ENCODE data around the gene NIPBL.
"Not testable (repeated sequence)": the region's sequence is repeated elsewhere in the genome, so short reads cannot be mapped to it uniquely, and the experiment has no call there.

NIPBL gene

DNA sequence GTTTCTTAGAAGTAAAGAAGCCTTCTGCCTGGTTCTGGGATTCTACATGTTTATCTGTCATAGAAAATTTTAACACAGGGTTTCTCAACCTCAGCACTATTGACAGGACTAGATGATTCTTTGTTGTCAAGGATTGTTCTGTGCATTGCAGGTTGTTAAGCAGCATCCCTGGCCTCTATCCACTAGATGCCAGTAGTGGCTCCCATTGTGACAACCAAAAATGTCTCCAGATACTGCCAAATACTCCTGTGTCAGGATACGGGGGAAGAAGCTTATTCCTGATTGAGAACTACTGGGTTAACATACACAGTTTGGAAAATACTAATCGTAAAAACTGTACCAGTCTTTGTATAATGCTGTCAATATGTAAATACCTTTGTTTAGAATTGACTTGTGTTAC is 167.1 kb downstream of the NIPBL start:
- DNase-seq = no peak

GRCh38 chr5:37044120-37044519 is 167.6 kb downstream of the NIPBL start:
- DNase-seq = no peak

DNA sequence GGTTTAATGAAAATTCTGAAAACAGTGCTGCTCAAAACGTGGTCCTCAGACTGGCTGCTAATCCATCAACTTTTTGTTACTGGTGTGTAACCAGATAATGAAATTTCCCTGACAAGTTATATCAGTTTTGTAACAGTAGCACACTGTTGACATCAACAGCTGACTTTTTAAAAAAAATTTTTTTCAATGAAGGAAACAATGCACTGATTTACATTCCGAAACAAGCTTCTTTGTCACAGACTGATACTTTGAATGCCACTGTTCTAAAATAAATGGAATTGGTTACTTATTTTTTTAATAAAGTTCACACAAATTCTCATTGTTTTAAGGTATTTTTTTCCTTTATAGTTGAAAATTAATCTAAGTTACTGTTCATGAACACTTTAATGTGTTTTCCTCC is 169.1 kb downstream of the NIPBL start:
- DNase-seq = no peak

GRCh38 chr5:37047947-37048346 is 171.4 kb downstream of the NIPBL start:
- no peak for DNase-seq

DNA sequence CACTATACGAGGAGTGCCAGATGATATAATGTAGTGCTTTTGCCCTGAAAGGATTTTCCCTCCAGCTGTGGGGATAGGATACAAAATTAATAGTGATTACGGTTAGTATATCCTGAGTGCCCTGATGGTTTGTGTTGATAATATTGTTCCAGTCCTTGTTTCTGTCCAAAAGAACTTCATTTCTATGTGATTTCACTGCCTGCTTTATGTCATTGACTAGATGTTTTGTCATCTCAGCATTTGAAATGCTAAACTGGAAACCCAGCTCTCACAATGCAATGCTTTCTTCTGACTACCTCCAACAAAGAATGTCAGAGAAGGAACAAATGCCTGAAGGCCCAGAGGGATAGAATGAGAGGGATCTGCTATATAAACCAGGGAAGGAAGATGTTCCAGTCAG is 177.8 kb downstream of the NIPBL start:
- no peak for DNase-seq

DNA sequence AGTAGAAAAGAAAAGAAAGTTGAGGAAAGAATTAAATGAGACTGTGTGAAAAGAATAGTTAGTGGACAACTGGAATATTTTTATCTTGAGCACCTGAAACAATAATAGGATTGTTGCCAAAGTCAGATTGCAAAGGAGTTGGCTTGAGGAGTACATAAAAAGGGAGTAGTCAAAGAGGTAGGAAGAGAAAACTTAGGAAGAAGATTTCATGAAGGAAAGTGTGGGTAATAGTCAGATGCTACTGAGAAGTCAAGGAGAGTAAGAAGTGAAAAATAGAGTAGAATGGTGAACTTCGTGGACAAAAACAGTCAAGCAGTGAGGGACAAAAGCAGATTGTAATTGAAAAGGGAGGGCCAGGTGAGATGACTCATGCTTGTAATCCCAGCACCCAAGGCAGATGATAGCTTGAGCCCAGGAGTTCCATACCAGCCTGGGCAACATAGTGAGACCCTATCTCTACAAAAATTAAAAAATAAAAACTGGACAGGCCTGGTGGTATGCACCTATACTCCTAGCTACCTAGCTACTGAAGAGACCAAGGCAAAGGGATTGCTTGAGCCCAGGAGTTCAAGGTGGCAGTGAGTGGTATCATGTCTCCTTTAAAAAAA is 178.9 kb downstream of the NIPBL start:
- no peak for DNase-seq

GRCh38 chr5:37056762-37057161 is 180.2 kb downstream of the NIPBL start:
- no peak for DNase-seq

- no peak for DNase-seq
Observed at GRCh38 chr5:37060030-37060429, 183.5 kb downstream of the NIPBL start.

DNA sequence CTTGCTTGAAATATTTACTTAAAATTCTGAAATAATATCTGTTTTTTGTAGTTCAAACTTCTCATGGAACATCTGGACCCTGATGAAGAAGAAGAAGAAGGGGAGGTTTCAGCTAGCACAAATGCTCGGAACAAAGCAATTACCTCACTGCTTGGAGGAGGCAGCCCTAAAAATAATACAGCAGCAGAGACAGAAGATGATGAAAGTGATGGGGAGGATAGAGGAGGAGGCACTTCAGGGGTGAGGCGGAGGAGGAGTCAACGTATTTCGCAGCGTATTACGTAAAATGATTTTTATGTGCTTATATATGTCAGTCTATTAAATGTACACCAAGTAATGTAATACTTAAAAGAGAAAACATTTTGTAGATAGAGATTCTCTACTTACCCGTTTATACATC is 187.2 kb downstream of the NIPBL start:
- no peak for DNase-seq

DNA sequence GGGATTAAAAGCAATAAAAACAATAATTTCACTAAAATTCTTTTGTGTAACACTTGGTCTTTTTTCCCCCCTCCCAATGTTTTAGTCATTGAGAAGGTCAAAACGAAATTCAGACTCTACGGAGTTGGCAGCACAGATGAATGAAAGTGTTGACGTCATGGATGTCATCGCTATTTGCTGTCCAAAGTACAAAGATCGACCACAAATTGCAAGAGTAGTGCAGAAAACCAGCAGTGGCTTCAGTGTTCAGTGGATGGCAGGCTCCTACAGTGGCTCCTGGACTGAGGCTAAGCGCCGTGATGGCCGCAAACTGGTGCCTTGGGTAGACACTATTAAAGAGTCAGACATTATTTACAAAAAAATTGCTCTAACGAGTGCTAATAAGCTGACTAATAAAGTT is 187.9 kb downstream of the NIPBL start:
- DNase-seq = no peak

DNA sequence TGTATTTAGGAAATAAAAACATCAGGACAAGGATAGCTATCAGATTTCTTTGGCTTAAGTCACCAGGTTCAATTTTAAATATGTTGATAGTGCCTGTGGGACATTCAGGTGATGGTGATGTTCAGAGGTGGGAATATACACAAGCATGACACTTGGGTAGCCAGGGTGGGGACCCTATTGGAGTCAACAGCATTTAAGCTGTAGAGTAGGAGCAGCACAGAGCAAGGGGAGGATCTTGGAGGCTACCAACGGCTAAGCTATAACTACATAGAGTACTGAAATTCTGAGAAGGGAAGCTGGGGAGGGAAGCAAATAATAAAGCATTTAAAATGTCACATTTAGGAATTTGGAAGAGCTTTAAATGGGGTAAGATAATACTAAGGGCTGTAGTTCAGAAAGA is 194.9 kb downstream of the NIPBL start:
- DNase-seq = no peak

DNA sequence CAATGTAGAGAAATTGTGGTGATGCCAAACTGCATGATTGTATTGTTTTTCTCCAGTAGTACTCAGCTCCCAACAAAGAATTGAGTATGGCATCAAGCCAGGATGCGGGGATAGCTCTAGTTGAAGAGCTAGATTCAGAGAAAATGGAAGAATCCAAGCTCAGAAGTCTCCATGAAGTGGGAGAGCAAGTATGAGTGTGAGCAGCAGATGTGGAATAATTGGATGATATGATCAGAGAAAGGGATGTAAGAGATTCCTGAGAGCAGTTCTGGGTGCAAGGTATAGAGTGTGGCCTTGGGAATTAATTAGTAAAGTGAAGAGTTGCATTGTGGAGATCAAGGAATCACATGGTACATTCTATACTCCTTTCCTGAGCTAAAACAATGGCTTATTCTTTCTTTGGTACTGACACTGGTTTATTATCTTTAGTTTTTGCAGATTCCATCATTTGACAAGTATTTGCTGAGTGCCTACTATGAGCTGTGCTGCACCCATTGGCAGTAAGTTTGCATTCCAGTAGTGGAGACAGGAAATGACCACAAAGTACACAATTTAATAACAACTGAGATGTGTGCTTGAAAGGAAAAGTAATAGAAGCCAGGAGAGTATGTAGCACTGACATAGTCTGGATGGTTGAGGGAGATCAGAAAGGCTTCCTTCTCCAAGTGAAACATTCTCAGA is 195.5 kb downstream of the NIPBL start:
- DNase-seq = no peak

DNA sequence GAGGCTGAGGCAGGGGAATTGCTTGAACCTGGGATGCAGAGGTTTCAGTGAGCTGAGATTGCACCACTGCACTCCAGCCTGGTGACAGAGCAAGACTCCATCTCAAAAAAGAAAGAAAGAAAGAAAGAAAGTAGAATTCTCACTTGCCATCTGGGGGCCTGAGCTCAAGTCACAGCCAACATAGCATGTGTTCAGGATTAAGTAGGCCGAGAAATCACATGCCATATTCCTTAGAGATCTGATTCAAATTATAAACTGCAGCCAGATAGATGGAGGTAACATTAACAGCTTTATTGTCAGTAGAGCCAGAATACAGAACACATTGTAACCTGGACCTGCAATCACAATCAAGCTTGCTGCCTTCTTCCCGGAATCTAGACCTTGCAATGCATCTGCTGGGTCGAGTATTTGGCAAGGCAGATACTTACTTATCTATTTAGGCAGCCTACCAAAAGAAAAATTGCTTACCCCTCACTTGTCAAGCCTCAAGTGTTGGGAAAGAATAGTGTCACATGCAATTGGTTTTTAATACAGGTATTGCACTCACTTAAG is 198.9 kb downstream of the NIPBL start:
- DNase-seq = no peak

- no peak for DNase-seq
Observed at GRCh38 chr5:37077146-37077545, 200.6 kb downstream of the NIPBL start.

DNA sequence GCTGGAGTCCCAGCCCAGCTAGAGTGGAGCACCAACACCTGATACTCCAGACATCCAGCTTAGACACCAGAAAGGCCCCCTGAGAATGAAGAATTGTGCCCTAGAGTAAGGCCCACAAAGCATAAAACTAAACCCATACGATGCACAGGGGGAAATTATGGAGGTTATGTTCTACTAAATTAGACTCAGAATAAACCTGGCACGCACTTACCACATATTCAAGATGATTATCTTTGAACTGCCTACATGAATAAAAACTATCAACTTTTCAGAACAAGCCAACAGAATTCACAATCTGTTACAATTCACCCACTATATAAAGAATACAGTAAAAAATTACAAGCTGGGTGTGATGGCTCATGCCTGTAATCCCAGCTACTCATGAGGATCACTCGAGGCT is 204.1 kb downstream of the NIPBL start:
- no peak for DNase-seq

DNA sequence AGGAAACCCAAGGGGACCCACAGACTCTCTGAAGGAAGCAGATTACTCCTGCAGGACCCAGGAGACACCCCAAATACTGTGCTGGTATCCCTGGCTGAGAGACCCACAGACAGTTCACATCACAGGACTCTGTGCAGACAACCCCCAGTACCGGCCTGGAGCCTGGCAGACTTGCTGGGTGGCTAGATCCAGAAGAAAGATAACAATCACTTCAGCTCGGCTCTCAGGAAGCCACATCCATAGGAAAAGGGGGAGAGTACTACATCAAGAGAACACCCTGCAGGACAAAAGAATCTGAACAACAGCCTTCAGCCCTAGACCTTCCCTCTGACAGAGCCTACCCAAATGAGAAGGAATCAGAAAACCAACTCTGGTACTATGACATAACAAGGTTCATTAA is 206.4 kb downstream of the NIPBL start:
- not testable (repeated sequence) for DNase-seq

GRCh38 chr5:37086026-37086425 is 209.5 kb downstream of the NIPBL start:
- DNase-seq = not testable (repeated sequence)

- DNase-seq = no peak
Observed at GRCh38 chr5:37086466-37087173, 210.1 kb downstream of the NIPBL start.

- DNase-seq = no peak
Observed at GRCh38 chr5:37088009-37088408, 211.4 kb downstream of the NIPBL start.

GRCh38 chr5:37090123-37090726 is 213.7 kb downstream of the NIPBL start:
- no peak for DNase-seq

- DNase-seq = no peak
Observed at GRCh38 chr5:37090781-37091180, 214.2 kb downstream of the NIPBL start.

DNA sequence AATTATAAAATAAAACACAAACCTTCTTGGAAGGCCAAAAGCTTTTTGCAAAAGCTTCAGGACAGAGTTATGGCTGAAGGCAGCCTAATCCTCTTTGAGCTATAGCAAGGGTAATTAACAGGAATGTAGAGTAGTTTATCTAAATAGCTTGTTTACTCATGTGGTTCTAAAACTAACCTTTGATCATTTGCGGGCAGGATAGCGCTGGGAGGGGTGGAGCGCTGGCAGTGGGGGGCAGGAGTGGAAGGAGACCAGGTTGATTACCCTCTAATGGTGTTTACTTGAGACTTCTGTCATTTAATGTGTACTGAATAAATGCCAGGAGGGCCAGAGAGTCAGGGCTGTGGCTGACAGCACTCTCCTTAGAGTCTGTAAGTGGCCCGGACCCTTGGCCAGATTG is 217.2 kb downstream of the NIPBL start:
- DNase-seq = not testable (repeated sequence)

GRCh38 chr5:37099267-37099666 is 222.7 kb downstream of the NIPBL start:
- not testable (repeated sequence) for DNase-seq

DNA sequence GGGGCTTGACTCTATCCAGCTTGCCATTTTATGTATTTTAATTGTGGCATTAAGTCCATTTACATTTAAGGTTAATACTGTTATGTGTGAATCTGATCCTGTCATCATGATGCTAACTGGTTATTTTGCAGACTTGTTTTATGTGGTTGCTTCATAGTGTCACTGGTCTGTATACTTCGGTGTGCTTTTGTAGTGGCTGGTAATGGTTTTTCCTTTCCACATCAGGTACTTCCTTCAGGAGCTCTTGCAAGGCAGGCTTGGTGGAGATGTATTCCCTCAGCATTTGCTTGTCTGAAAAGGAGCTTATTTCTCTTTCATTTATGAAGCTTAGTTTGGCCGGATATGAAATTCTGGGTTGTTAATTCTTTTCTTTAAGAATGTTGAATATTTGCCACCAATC is 226.7 kb downstream of the NIPBL start:
- no peak for DNase-seq

Measured in NCI-H524 treated with DMSO at 0.1 percent for 48 hours (cell line).